H1 (cell line): ENCODE measurements around the gene SRGAP3. TPM values are rescaled to one million over a fixed set of nuclear protein-coding genes. Genes with fewer than 3 reads are reported as not detected.

ENCODE experiments used
- CTCF ChIA-PET: fragments of 300-600 bp; sonication (Branson Sonifier 250); formaldehyde crosslinking; loops from one replicate; lab custom pipeline; 2021; ENCODE audit not compliant: partially characterized antibody; lab: Charles Lee
- POLR2A ChIA-PET: fragments of 300-600 bp; sonication (Branson Sonifier 250); formaldehyde crosslinking; loops from one replicate; lab custom pipeline; 2021; ENCODE audit warnings: inconsistent platforms; ENCODE audit not compliant: partially characterized antibody; lab: Charles Lee
- DNase-seq, 2 experiments: peaks; one replicate each; pipeline versions ENCODE4 v3.0.0 to v3.0.0-alpha.2; 2010 to 2022; ENCODE audit warnings: low spot score in 2 of 2, low read depth in 1 of 2, mixed read lengths in 1 of 2
- FAIRE-seq: peaks from 2 replicates; lab custom pipeline; 2011; peaks lifted over from hg19 to GRCh38; lab: Jason Lieb, UNC
- H2AFZ ChIP-seq: 2 replicates; pipeline ENCODE4 v1.8.1; 2012; ENCODE audit warnings: low read length, inconsistent platforms
- H2AK5ac ChIP-seq: 2 replicates; pipeline ENCODE4 v1.6.1; 2013; ENCODE audit warnings: low read depth, low read length
- H2BK120ac ChIP-seq: replicated peaks from 2 replicates; pipeline ENCODE3; 2013; ENCODE audit warnings: low read depth, low read length, inconsistent platforms
- H2BK12ac ChIP-seq: 2 replicates; pipeline ENCODE4 v1.6.1; 2013; ENCODE audit warnings: low read depth, low read length
- H2BK15ac ChIP-seq: 2 replicates; pipeline ENCODE4 v1.6.1; 2013; ENCODE audit warnings: low read length
- H2BK20ac ChIP-seq: 2 replicates; pipeline ENCODE4 v1.6.1; 2013; ENCODE audit warnings: low read length
- H2BK5ac ChIP-seq: 2 replicates; pipeline ENCODE4 v1.6.1; 2013; ENCODE audit warnings: low read depth, low read length
- H3K14ac ChIP-seq: 2 replicates; pipeline ENCODE4 v1.6.1; 2013; ENCODE audit warnings: inconsistent platforms; ENCODE audit not compliant: insufficient read length
- H3K18ac ChIP-seq: 2 replicates; pipeline ENCODE4 v1.6.1; 2013; ENCODE audit warnings: low read length; ENCODE audit errors: extremely low read depth
- H3K23ac ChIP-seq: 2 replicates; pipeline ENCODE4 v1.6.1; 2013; ENCODE audit warnings: inconsistent platforms; ENCODE audit not compliant: insufficient read length
- H3K23me2 ChIP-seq: 2 replicates; pipeline ENCODE4 v1.6.1; 2013; ENCODE audit warnings: low read depth, low read length
- H3K27ac ChIP-seq: 2 replicates; pipeline ENCODE4 v1.6.1; 2011; ENCODE audit warnings: low read depth, low read length, inconsistent platforms
- H3K27me3 ChIP-seq, 4 experiments: replicated peaks in 1 of 4; 1 replicate in 1 of 4; 2 replicates in 3 of 4; pipeline versions ENCODE4 v1.6.1 to v1.8.1; 2011 to 2013; ENCODE audit warnings: low read length in 3 of 4, mild to moderate bottlenecking in 3 of 4, inconsistent platforms in 2 of 4, mixed read lengths in 2 of 4, moderate library complexity in 1 of 4; ENCODE audit not compliant: control insufficient read depth in 3 of 4, insufficient read depth in 3 of 4; ENCODE audit errors: extremely low read depth in 1 of 4
- H3K36me3 ChIP-seq, 4 experiments: 2 replicates each; pipeline versions ENCODE4 v1.6.1 to v1.8.1; 2011 to 2013; ENCODE audit warnings: mild to moderate bottlenecking in 4 of 4, low read length in 3 of 4, moderate library complexity in 2 of 4, control low read depth in 1 of 4, inconsistent platforms in 1 of 4; ENCODE audit not compliant: insufficient read depth in 4 of 4, control insufficient read depth in 2 of 4
- H3K4ac ChIP-seq: replicated peaks from 2 replicates; pipeline ENCODE3; 2013; ENCODE audit warnings: low read length, low read depth, mixed read lengths, inconsistent platforms; ENCODE audit not compliant: insufficient read length
- H3K4me1 ChIP-seq, 4 experiments: replicated peaks in 1 of 4; 1 replicate in 1 of 4; 2 replicates in 3 of 4; pipeline versions ENCODE4 v1.6.1 to v1.8.1; 2011 to 2013; ENCODE audit warnings: low read length in 3 of 4, inconsistent platforms in 2 of 4, mixed read lengths in 1 of 4; ENCODE audit not compliant: insufficient read depth in 4 of 4, control insufficient read depth in 3 of 4
- H3K4me2 ChIP-seq, 2 experiments: 2 replicates each; pipeline versions ENCODE4 v1.6.1 to v1.8.1; 2011 to 2013; ENCODE audit warnings: low read depth in 2 of 2, low read length in 2 of 2, control low read depth in 1 of 2, inconsistent platforms in 1 of 2, mild to moderate bottlenecking in 1 of 2; ENCODE audit not compliant: insufficient read depth in 1 of 2
- H3K4me3 ChIP-seq, 4 experiments: fragments of 200-600, 300-600 bp in 1 of 4; sonication (generic), shearing (Covaris generic), sonication (Bioruptor Twin) in 1 of 4; 2 replicates each; pipeline versions ENCODE4 v1.5.1 to v1.8.1; 2011 to 2016; ENCODE audit warnings: low read length in 4 of 4, low read depth in 3 of 4, control low read depth in 2 of 4, inconsistent platforms in 2 of 4, mild to moderate bottlenecking in 2 of 4, mixed read lengths in 1 of 4, moderate library complexity in 1 of 4; ENCODE audit not compliant: insufficient read depth in 2 of 4; ENCODE audit errors: extremely low read depth in 1 of 4
- H3K56ac ChIP-seq: replicated peaks from 2 replicates; pipeline ENCODE3; 2013; ENCODE audit warnings: low read depth, mild to moderate bottlenecking, mixed read lengths, low read length, inconsistent platforms; ENCODE audit not compliant: insufficient read length
- H3K79me1 ChIP-seq: 2 replicates; pipeline ENCODE4 v1.6.1; 2013; ENCODE audit warnings: low read depth, low read length, control low read depth
- H3K79me2 ChIP-seq, 2 experiments: 2 replicates each; pipeline versions ENCODE4 v1.6.1 to v1.8.1; 2012 to 2013; ENCODE audit warnings: low read length in 2 of 2, mild to moderate bottlenecking in 2 of 2, inconsistent platforms in 1 of 2; ENCODE audit not compliant: insufficient read depth in 2 of 2, control insufficient read depth in 1 of 2
- H3K9ac ChIP-seq, 4 experiments: replicated peaks in 1 of 4; 1 replicate in 1 of 4; 2 replicates in 3 of 4; pipeline versions ENCODE4 v1.6.1 to v1.8.1; 2011 to 2013; ENCODE audit warnings: low read depth in 3 of 4, low read length in 3 of 4, control low read depth in 2 of 4, mild to moderate bottlenecking in 2 of 4, moderate library complexity in 2 of 4, inconsistent platforms in 1 of 4; ENCODE audit errors: extremely low read depth in 1 of 4
- H3K9me3 ChIP-seq, 2 experiments: 2 replicates each; pipeline versions ENCODE4 v1.6.1 to v1.8.1; 2012 to 2013; ENCODE audit warnings: mild to moderate bottlenecking in 2 of 2, moderate library complexity in 2 of 2, control low read depth in 1 of 2, inconsistent platforms in 1 of 2, low read depth in 1 of 2, low read length in 1 of 2, mixed read lengths in 1 of 2; ENCODE audit not compliant: insufficient read depth in 2 of 2
- H4K20me1 ChIP-seq, 2 experiments: replicated peaks in 1 of 2; 2 replicates each; pipeline versions ENCODE3 to v1.8.1; 2011 to 2013; ENCODE audit warnings: inconsistent platforms in 2 of 2, low read length in 2 of 2, mild to moderate bottlenecking in 1 of 2; ENCODE audit not compliant: insufficient read depth in 2 of 2, control insufficient read depth in 1 of 2
- H4K5ac ChIP-seq: 2 replicates; pipeline ENCODE4 v1.6.1; 2013; ENCODE audit warnings: low read length, low read depth, mixed read lengths, inconsistent platforms; ENCODE audit not compliant: insufficient read length
- H4K8ac ChIP-seq: 2 replicates; pipeline ENCODE4 v1.8.0; 2013; ENCODE audit warnings: mild to moderate bottlenecking, moderate library complexity, low read length, inconsistent platforms; ENCODE audit not compliant: insufficient read depth; ENCODE audit errors: extremely low read depth
- H4K91ac ChIP-seq: replicated peaks from 2 replicates; pipeline ENCODE3; 2013; ENCODE audit warnings: low read length, mixed read lengths, inconsistent platforms; ENCODE audit not compliant: insufficient read length
- ASH2L ChIP-seq: fragments of 200-600, 300-600 bp; sonication (generic); IDR thresholded peaks from one replicate; pipeline ENCODE4 v1.7.1; 2017; ENCODE audit warnings: low read length
- GABPA ChIP-seq: IDR thresholded peaks from 2 replicates; pipeline ENCODE4 v1.6.1; 2011; ENCODE audit warnings: mild to moderate bottlenecking, low read length, moderate library complexity, borderline replicate concordance; ENCODE audit not compliant: insufficient read depth
- GTF2F1 ChIP-seq: IDR thresholded peaks from 2 replicates; pipeline ENCODE4 v1.6.1; 2012; ENCODE audit warnings: low read depth, low read length, improper control_type of control experiment, borderline replicate concordance
- HDAC6 ChIP-seq: IDR thresholded peaks from one replicate; pipeline ENCODE4 v1.7.1; 2012; ENCODE audit warnings: low read depth, mild to moderate bottlenecking, inconsistent platforms, low read length, moderate library complexity
- KDM1A ChIP-seq: fragments of 200-600, 300-600 bp; sonication (generic); IDR thresholded peaks from 2 replicates; pipeline ENCODE4 v1.7.1; 2016; ENCODE audit warnings: mild to moderate bottlenecking, low read length, borderline replicate concordance
- KDM4A ChIP-seq: IDR thresholded peaks from one replicate; pipeline ENCODE4 v1.7.1; 2012; ENCODE audit warnings: low read depth, mild to moderate bottlenecking, moderate library complexity, low read length, inconsistent platforms; ENCODE audit not compliant: severe bottlenecking
- MAFK ChIP-seq: IDR thresholded peaks from 2 replicates; pipeline ENCODE4 v1.6.1; 2012; ENCODE audit warnings: low read depth, mild to moderate bottlenecking, improper control_type of control experiment, low read length
- PHF8 ChIP-seq: fragments of 200-600 bp; sonication (generic); conservative IDR thresholded peaks from 2 replicates; pipeline ENCODE4 v1.7.1; 2012; ENCODE audit warnings: low read depth, mild to moderate bottlenecking, inconsistent platforms, low read length, moderate library complexity
- RAD21 ChIP-seq, 2 experiments: IDR thresholded peaks in 1 of 2; conservative IDR thresholded peaks in 1 of 2; 2 replicates each; pipeline ENCODE4 v1.6.1; 2011; ENCODE audit warnings: low read depth in 2 of 2, low read length in 2 of 2, improper control_type of control experiment in 1 of 2, inconsistent platforms in 1 of 2, mild to moderate bottlenecking in 1 of 2, moderate library complexity in 1 of 2
- TBP ChIP-seq: IDR thresholded peaks from 2 replicates; pipeline ENCODE4 v1.6.1; 2011; ENCODE audit warnings: low read depth, low read length, improper control_type of control experiment
- WGBS, 2 experiments: shearing (Covaris generic) in 1 of 2; methylation state at CpG; one replicate each; pipeline versions ENCODE4 v1.1.6 to v1.1.7; 2013 to 2015; ENCODE audit warnings: low lambda C conversion rate in 2 of 2, mixed read lengths in 2 of 2, inconsistent platforms in 1 of 2, low coverage in 1 of 2, missing lambda C conversion rate in 1 of 2; ENCODE audit not compliant: insufficient replicate concordance in 2 of 2, insufficient coverage in 1 of 2, insufficient read length in 1 of 2; ENCODE audit errors: extremely low coverage in 1 of 2, missing lambda C conversion rate in 1 of 2; 5-methylcytosine and 5-hydroxymethylcytosine counted together
- polyA plus RNA-seq, 7 experiments: library from polyadenylated mRNA; depleted of rRNA in 3 of 7; stranded (reverse) in 5 of 7; unstranded in 2 of 7; fragments of >200 nt in 5 of 7; fragments of 200-250 nt in 2 of 7; gene quantifications; 1 replicate in 5 of 7; 2 replicates in 1 of 7; 4 replicates in 1 of 7; pipeline versions ENCODE4 v1.2.1 to v1.2.3, GENCODE V29; 2011 to 2013; ENCODE audit warnings: missing spikeins in 2 of 7, mixed read lengths in 2 of 7
- total RNA-seq: library from RNA; stranded (reverse); fragmentation: NEBNext Ultra II Directional; extraction: Animal tissue kit (Norgen Biotek cat#: 25700); gene quantifications from 2 replicates; pipeline ENCODE4 v1.2.1, GENCODE V29; 2021

The SRGAP3 gene
- total and polyA plus RNA-seq, 2 of the 8 experiments (the other 6 are each of a cell fraction or from before 2014, with no cell fraction given) = 5.8 to 11.4 TPM

GRCh38 chr3:9066141-9066540, 183.3 kb downstream of the SRGAP3 start:
- Histone ChIP-seq H2BK20ac (no peak overlapping the region), H3K79me1 (no peaks in the 10 kb centered on the region), H2AK5ac (no peak overlapping the region), H3K23ac (no peak overlapping the region), H3K36me3 (0 out of 8 replicates have a peak, but pooled peaks cover 0 to 2% (median 0%) of the 10 kb centered on the region in 4 experiments), H3K4me2 (no peak overlapping the region), H2BK15ac (no peak overlapping the region), H4K8ac (no peak overlapping the region), H4K20me1 (no peaks in the 10 kb centered on the region), H3K23me2 (no peaks in the 10 kb centered on the region; the same call in 1 of the 2 replicates), H4K91ac (no peak overlapping the region), H3K9ac (no peak overlapping the region), H4K5ac (no peak overlapping the region), H3K18ac (no peak overlapping the region), H2BK12ac (no peak overlapping the region), H2BK5ac (no peak overlapping the region), H2BK120ac (no peak overlapping the region), H2AFZ (no peak overlapping the region), H3K4me1 (no peaks in the 10 kb centered on the region), H3K27ac (no peak overlapping the region), H3K27me3 (no peaks in the 10 kb centered on the region), H3K56ac (no peak overlapping the region), H3K9me3 (peaks cover 0 to 5% of the 10 kb centered on the region in 2 experiments; a peak in 2 of 4 replicates), H3K4me3 (no peak overlapping the region), H3K14ac (no peak overlapping the region), H3K4ac (no peak overlapping the region), H3K79me2 (no peaks in the 10 kb centered on the region)
- TF ChIP-seq RAD21 (IDR thresholded peaks at IDR 0.05 in 1 of 2, conservative IDR thresholded peaks at IDR 0.05 in 1 of 2; ENCODE audit: low read depth in 2 of 2, low read length in 2 of 2) (no peak), MAFK (no peak), TBP (no peak), KDM1A (no peak), ASH2L (no peak), GTF2F1 (no peak), GABPA (no peak), KDM4A (no peak), HDAC6 (no peak), PHF8 (no peak)
- no peak for DNase-seq
- no peak for FAIRE-seq
- POLR2A ChIA-PET = no interaction called here
- 81% methylated on average over 2 of the region's 2 CpGs; no CpG with 5 or more reads in 1 of the 2 experiments for WGBS, 2 experiments
- CTCF ChIA-PET = interaction anchor here (0.6 to 7.9 kb wide), 11 partner anchors 10 to 214 kb away, joined by 3 to 91 read pairs (median 7); no protein-coding TSS in a partner anchor
